WI38 (cell line): ENCODE measurements around the gene EEF1AKMT1.
"Not testable (repeated sequence)": the region's sequence is repeated elsewhere in the genome, so short reads cannot be mapped to it uniquely, and the experiment has no call there.

ENCODE experiments used
- H3K4me3 ChIP-seq: 2 replicates; pipeline ENCODE4 v1.5.1; 2011; ENCODE audit warnings: low read depth, mild to moderate bottlenecking, control low read depth, low read length
- TF ChIP-seq, protein P1 (sequence below): IDR thresholded peaks from 2 replicates; pipeline ENCODE4 v1.5.1; 2012; ENCODE audit warnings: low read depth, mild to moderate bottlenecking, control low read depth, low read length

The EEF1AKMT1 gene

DNA sequence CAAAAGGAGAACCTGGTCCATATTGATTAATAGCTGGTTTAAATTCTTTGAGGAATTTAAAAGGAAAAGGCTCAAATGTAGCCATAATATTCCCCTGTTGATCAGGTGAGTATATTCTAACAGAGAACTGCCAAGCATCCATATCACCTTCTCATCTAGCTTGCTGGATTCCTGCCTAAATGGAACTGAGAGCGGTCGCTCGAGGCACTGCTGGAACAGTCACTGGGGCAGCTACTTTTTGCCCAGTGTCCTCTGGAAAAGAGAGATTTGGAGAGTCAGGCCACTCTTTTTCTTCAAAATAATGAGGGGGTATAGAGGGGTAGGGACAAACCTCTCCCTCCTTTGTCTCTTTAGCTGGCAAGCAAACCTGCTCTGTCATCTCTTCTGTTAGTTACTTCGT, 89.7 kb downstream of the EEF1AKMT1 start:
- no peak overlapping the region for H3K4me3 ChIP-seq
- TF ChIP-seq, protein P1, sequence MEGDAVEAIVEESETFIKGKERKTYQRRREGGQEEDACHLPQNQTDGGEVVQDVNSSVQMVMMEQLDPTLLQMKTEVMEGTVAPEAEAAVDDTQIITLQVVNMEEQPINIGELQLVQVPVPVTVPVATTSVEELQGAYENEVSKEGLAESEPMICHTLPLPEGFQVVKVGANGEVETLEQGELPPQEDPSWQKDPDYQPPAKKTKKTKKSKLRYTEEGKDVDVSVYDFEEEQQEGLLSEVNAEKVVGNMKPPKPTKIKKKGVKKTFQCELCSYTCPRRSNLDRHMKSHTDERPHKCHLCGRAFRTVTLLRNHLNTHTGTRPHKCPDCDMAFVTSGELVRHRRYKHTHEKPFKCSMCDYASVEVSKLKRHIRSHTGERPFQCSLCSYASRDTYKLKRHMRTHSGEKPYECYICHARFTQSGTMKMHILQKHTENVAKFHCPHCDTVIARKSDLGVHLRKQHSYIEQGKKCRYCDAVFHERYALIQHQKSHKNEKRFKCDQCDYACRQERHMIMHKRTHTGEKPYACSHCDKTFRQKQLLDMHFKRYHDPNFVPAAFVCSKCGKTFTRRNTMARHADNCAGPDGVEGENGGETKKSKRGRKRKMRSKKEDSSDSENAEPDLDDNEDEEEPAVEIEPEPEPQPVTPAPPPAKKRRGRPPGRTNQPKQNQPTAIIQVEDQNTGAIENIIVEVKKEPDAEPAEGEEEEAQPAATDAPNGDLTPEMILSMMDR = no peak

- no peak overlapping the region for H3K4me3 ChIP-seq
- TF ChIP-seq, protein P1 = no peak
Measured at GRCh38 chr13:20682061-20682460, 91.7 kb downstream of the EEF1AKMT1 start.

- H3K4me3 ChIP-seq = not testable (repeated sequence)
Measured at GRCh38 chr13:20681481-20681880, 92.3 kb downstream of the EEF1AKMT1 start.

GRCh38 chr13:20680416-20681080, 93.2 kb downstream of the EEF1AKMT1 start:
- no peak overlapping the region for H3K4me3 ChIP-seq
- TF ChIP-seq, protein P1 = no peak

DNA sequence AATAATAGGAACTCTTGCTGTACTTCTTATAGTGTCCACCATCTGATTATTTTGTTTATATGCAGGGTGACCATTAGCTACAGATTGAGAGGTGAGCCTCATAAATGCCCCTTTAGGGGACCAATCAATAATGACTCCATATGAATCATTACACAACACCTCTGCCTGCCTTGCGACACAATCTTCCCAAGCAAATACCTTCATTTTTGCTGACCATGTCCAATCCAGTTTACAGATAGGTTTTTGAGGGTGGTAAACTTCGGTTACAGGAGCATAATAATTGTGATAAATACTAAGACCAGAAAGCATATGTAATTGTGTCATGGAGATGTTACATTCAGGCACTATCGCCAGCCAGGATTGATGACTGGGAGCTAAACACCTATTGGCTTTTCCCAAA, 93.9 kb downstream of the EEF1AKMT1 start:
- TF ChIP-seq, protein P1 = no peak
- no peak overlapping the region for H3K4me3 ChIP-seq
